ENCODE data around the gene MET. TPM values are rescaled to one million over a fixed set of nuclear protein-coding genes. Genes with fewer than 3 reads are reported as not detected.
A peak's percentile ranks its signal among the peaks of the same experiment; 100 is the strongest.

Gene MET
- total RNA-seq, 2 experiments from 2014 or later, result 0.16 to 0.27 TPM

- ATAC-seq (no peak), DNase-seq (no peak)
- intact Hi-C loops (cut with micrococcal nuclease), result no loop called here
- no peaks in the 10 kb centered on the region for H3K9me3 Mint-ChIP-seq
- no peak for TF ChIP-seq CTCF (IDR thresholded peaks at IDR 0.05)
- H3K36me3 Mint-ChIP-seq (ENCODE audit: low read depth), result no peaks in the 10 kb centered on the region
- no peak overlapping the region for H3K4me3 Mint-ChIP-seq
- ChIA-PET POLR2A (no interaction called here), CTCF (no interaction called here)
- H3K27ac Mint-ChIP-seq, result no peak overlapping the region
- H3K27me3 Mint-ChIP-seq, result peaks cover 19% of the 10 kb centered on the region
- peaks cover 2% of the 10 kb centered on the region for H3K4me1 Mint-ChIP-seq (ENCODE audit: low read depth)
Observed at GRCh38 chr7:116771640-116772039, 99.6 kb downstream of the MET start.

- CTCF ChIA-PET, result no interaction called here
- intact Hi-C loops (cut with micrococcal nuclease), result no loop called here
- peaks cover 19% of the 10 kb centered on the region for H3K27me3 Mint-ChIP-seq
- no peak for DNase-seq
- TF ChIP-seq CTCF (IDR thresholded peaks at IDR 0.05), result no peak
- ATAC-seq, result no peak
- no peaks in the 10 kb centered on the region for H3K36me3 Mint-ChIP-seq (ENCODE audit: low read depth)
- H3K9me3 Mint-ChIP-seq, result no peaks in the 10 kb centered on the region
- H3K4me1 Mint-ChIP-seq (ENCODE audit: low read depth), result peaks cover 4% of the 10 kb centered on the region
- no peak overlapping the region for H3K27ac Mint-ChIP-seq
- POLR2A ChIA-PET, result no interaction called here
- no peak overlapping the region for H3K4me3 Mint-ChIP-seq
Observed at GRCh38 chr7:116772423-116772863, 100.4 kb downstream of the MET start.

DNA sequence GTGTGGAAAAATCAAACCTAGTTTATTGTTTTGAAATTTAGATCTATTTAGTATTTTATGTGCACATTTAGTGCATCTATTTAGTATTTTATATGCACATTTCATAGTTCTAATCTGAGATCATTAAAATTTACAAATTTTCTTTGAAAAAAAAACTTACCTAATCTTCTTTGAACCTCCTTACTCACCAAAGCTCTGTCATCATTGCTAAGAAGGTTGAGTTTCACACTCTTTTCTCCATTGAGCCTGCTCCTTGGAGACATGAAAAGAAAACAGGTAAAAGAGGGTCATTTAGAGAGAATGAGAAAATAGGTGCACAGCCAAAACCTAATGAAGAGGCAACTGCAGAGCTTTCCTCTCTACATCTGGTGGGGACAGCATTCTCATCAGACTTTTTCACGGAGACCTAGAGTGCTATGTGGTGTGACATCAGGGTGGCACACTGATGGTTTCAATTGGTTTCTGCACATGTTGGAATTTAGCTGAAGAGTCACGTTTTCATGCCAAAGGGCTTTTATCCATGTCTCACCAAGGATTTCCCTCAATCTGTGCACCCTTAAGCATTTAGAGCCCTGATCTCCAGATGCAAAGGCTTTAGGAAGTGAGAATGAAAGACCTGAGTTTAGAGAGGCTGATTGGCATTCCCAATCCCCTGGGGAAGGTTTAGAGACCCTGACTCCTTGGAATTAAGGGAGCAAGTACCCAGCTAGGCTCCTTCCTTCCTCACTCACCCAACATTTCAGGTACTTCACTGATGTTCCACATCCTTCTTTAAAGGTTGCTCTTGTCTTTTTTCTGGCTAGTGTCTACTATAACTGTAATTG, 101.1 kb downstream of the MET start:
- ChIA-PET CTCF (interaction anchor here (1.2 kb wide), 1 partner anchor 13 kb away, joined by 3 read pairs; no protein-coding TSS in a partner anchor), POLR2A (no interaction called here)
- DNase-seq, result no peak
- no peak for TF ChIP-seq CTCF (IDR thresholded peaks at IDR 0.05)
- Mint-ChIP-seq H3K36me3 (ENCODE audit: low read depth) (no peaks in the 10 kb centered on the region), H3K4me1 (ENCODE audit: low read depth) (peaks cover 6% of the 10 kb centered on the region), H3K27ac (no peak overlapping the region), H3K9me3 (no peaks in the 10 kb centered on the region), H3K27me3 (peaks cover 17% of the 10 kb centered on the region), H3K4me3 (no peak overlapping the region)
- no peak for ATAC-seq
- intact Hi-C loops (cut with micrococcal nuclease), result no loop called here

GRCh38 chr7:116776046-116776445, 104.0 kb downstream of the MET start:
- Mint-ChIP-seq H3K4me1 (ENCODE audit: low read depth) (peaks cover 6% of the 10 kb centered on the region), H3K36me3 (ENCODE audit: low read depth) (no peaks in the 10 kb centered on the region), H3K27ac (no peak overlapping the region), H3K27me3 (peaks cover 8% of the 10 kb centered on the region), H3K4me3 (no peak overlapping the region), H3K9me3 (no peaks in the 10 kb centered on the region)
- intact Hi-C loops (cut with micrococcal nuclease), result no loop called here
- DNase-seq (no peak), ATAC-seq (no peak)
- ChIA-PET POLR2A (no interaction called here), CTCF (no interaction called here)
- TF ChIP-seq CTCF (IDR thresholded peaks at IDR 0.05), result no peak

GRCh38 chr7:116776610-116777289, 104.8 kb downstream of the MET start:
- no peak overlapping the region for H3K27ac Mint-ChIP-seq
- ATAC-seq (peak; percentile 63), DNase-seq (peak; percentile 5)

More at GRCh38 chr7:116776610-116777289, 104.8 kb downstream of the MET start:
- Mint-ChIP-seq H3K9me3 (no peaks in the 10 kb centered on the region), H3K4me3 (no peak overlapping the region), H3K27me3 (peaks cover 5% of the 10 kb centered on the region), H3K36me3 (ENCODE audit: low read depth) (no peaks in the 10 kb centered on the region), H3K4me1 (ENCODE audit: low read depth) (peaks cover 6% of the 10 kb centered on the region)
- POLR2A ChIA-PET, result no interaction called here
- CTCF ChIA-PET, result no interaction called here
- intact Hi-C loops (cut with micrococcal nuclease), result no loop called here
- TF ChIP-seq CTCF (IDR thresholded peaks at IDR 0.05), result no peak
